ENCODE measurements around the gene TRIM43.
"Not testable (repeated sequence)": the region's sequence is repeated elsewhere in the genome, so short reads cannot be mapped to it uniquely, and the experiment has no call there.

TRIM43 gene

DNA sequence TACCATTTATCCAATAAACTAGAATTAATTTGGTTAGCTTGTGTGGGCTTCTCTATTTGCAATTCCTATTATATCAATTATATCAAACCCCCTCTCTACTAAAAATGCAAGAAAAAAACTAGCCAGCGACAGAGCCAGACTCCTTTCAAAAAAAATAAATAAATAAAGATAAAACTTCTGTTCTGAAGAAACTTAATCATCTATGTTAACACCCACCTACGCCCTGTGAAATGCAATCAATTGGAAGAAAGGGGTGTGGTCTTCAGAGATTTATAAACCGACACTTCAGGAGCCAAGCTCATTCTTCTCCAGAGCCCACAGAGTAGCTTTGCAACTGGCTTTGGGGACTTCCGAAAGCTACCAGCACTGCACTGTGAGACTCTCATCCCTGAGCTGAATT is at the start of gene TRIM43:
Gene TRIM43 (plus strand): TSS at position 301 of the 400 bp plus-strand sequence. CDS start 2,023 bp downstream, outside the sequence.
- TF ChIP-seq, protein P1, sequence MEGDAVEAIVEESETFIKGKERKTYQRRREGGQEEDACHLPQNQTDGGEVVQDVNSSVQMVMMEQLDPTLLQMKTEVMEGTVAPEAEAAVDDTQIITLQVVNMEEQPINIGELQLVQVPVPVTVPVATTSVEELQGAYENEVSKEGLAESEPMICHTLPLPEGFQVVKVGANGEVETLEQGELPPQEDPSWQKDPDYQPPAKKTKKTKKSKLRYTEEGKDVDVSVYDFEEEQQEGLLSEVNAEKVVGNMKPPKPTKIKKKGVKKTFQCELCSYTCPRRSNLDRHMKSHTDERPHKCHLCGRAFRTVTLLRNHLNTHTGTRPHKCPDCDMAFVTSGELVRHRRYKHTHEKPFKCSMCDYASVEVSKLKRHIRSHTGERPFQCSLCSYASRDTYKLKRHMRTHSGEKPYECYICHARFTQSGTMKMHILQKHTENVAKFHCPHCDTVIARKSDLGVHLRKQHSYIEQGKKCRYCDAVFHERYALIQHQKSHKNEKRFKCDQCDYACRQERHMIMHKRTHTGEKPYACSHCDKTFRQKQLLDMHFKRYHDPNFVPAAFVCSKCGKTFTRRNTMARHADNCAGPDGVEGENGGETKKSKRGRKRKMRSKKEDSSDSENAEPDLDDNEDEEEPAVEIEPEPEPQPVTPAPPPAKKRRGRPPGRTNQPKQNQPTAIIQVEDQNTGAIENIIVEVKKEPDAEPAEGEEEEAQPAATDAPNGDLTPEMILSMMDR (IDR thresholded peaks at IDR 0.05), result not testable (repeated sequence)

DNA sequence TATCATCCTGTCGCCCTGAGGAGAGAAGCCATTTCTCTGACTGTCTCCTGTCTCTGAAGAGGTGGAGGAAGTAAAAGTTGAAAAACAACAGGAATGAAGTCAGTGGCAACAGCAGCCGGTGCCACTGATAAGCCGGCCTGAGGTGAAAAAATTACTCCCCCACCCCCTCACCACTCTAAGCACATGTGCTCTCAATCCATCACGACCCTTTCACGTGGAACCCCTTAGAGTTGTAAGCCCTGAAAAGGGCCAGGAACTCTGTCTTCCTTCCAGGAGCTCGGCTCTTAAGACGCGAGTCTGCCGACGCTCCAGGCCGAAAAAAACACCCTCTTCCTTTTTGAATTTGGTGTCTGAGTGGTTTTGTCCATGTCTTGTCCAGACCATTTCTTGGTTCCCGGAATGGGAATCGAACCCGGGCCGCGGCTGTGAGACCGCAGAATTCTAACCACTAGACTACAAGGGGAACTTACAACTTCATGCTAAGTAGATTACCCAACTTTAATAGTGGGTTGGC is 40.7 kb upstream of the TRIM43 start:
- TF ChIP-seq, protein P1 (IDR thresholded peaks at IDR 0.05), result no peak

DNA sequence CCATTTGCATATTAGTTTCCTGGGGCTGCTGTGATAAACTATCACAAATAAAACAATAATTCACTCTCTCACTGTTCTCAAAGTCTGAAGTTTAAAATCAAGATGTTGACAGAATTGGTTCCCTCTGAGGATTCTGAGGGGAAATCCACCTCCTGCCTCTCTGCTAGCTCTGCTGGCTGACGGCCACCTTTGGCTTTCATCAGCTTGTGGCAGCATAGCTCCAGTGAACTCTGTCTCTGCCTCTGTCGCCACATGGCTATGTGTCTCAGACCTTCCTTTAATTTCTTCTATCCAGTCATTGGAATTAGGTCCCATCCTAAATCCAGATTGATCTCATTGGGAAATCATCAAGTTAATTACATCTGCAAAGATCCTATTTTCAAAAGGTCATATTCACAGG is 38.9 kb upstream of the TRIM43 start:
- TF ChIP-seq, protein P1 (IDR thresholded peaks at IDR 0.05), result no peak

GRCh38 chr2:95569170-95569569 is 22.6 kb upstream of the TRIM43 start:
- TF ChIP-seq, protein P1 (IDR thresholded peaks at IDR 0.05), result no peak

DNA sequence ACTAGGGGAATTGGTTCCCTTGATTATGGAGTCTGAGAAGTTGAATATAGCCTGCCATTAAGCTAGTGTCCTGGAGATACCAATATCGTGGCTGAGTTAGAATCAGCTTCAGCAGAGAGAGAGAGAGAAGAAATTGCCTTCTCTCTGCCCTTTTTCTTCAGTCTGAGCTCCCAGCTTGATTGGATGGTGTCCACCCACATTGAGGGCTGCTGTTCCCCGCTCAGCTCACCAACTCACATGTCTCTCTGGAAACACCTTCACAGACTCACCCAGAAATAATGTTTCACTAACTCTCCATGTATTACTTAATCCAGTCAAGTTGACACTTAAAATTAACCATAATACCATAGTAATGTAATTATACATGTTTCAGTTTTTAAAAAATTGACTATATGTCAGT is 17.9 kb upstream of the TRIM43 start:
- TF ChIP-seq, protein P1 (IDR thresholded peaks at IDR 0.05), result no peak

DNA sequence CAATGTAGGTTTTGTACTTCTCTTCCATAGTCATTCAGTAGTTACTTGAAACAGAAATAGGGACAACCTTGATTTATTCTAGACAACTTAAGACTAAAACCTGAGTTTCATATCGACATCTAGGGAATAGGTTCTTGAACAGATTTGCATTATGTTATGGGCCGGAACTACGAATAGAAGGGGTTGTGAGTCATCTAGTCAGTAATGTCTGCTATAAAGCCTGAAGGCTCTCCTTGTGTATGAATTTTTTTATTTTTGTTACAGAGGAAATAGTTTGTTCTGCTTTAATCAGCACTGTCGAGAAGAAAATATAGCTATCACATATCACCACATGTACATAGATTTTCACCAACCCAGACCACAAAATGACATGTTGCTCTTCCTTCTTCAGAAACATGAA is 17.3 kb upstream of the TRIM43 start:
- TF ChIP-seq, protein P1 (IDR thresholded peaks at IDR 0.05), result no peak

- TF ChIP-seq, protein P1 (IDR thresholded peaks at IDR 0.05), result no peak
Observed at GRCh38 chr2:95575857-95576256, 15.9 kb upstream of the TRIM43 start.

DNA sequence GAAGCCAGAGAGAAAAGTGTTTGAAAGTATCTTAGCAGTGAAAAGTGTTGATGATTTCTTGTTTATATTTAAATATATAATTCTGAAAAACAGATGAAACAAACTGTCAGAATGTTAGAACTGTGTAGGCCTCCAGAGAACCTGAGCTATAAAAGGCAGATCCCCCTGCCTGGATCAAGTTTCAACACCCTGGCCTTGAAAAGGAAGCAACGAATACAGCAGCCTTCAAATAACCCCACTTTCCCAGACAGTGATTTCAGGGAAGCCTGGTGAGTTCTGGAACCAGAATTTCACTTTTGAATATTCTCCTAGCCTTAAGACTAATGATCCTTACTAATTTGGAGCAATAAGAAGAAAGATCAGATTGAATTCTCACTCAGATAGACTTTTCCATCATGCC is 13.3 kb upstream of the TRIM43 start:
- TF ChIP-seq, protein P1 (IDR thresholded peaks at IDR 0.05), result no peak
